EL (cell line): ENCODE measurements around the gene TNFRSF12A.
"Not testable (repeated sequence)": the region's sequence is repeated elsewhere in the genome, so short reads cannot be mapped to it uniquely, and the experiment has no call there.

Experiments used
- DNase-seq: peaks from one replicate; pipeline ENCODE4 v3.0.0-alpha.2; 2016

The TNFRSF12A gene

GRCh38 chr16:3051494-3051893 lies 31.3 kb downstream of the TNFRSF12A start:
- no peak for DNase-seq

GRCh38 chr16:3052571-3053329 lies 32.6 kb downstream of the TNFRSF12A start:
- DNase-seq, result not testable (repeated sequence)

GRCh38 chr16:3053330-3053710 lies 33.2 kb downstream of the TNFRSF12A start:
- DNase-seq, result not testable (repeated sequence)

GRCh38 chr16:3054965-3055733 lies 35.0 kb downstream of the TNFRSF12A start:
- DNase-seq, result no peak

- DNase-seq, result not testable (repeated sequence)
These were observed 35.6 kb downstream of the TNFRSF12A start for GRCh38 chr16:3055734-3056115.

- DNase-seq, result no peak
These were observed 36.4 kb downstream of the TNFRSF12A start for GRCh38 chr16:3056336-3057180.

GRCh38 chr16:3057181-3058138 lies 37.3 kb downstream of the TNFRSF12A start:
- DNase-seq, result no peak

GRCh38 chr16:3058139-3059030 lies 38.2 kb downstream of the TNFRSF12A start:
- peak; percentile 41 for DNase-seq

GRCh38 chr16:3059041-3059722 lies 39.0 kb downstream of the TNFRSF12A start:
- DNase-seq, result peak; percentile 92

- DNase-seq, result no peak
These were observed 39.6 kb downstream of the TNFRSF12A start for GRCh38 chr16:3059723-3060242.

GRCh38 chr16:3060339-3061127 lies 40.4 kb downstream of the TNFRSF12A start:
- no peak for DNase-seq

GRCh38 chr16:3062553-3062952 lies 42.4 kb downstream of the TNFRSF12A start:
- DNase-seq, result no peak

GRCh38 chr16:3063625-3064386 lies 43.6 kb downstream of the TNFRSF12A start:
- DNase-seq, result no peak

GRCh38 chr16:3065069-3065741 lies 45.0 kb downstream of the TNFRSF12A start, which contains the start of gene IL32:
Gene IL32, plus strand, starts transcription at chr16:3065640. Its CDS starts 172 bp downstream, at chr16:3065812.
- DNase-seq, result peak; percentile 84

- no peak for DNase-seq
These were observed 45.7 kb downstream of the TNFRSF12A start for GRCh38 chr16:3065742-3066439.

GRCh38 chr16:3066440-3066748 lies 46.2 kb downstream of the TNFRSF12A start:
- DNase-seq, result no peak

GRCh38 chr16:3068487-3068886 lies 48.3 kb downstream of the TNFRSF12A start:
- no peak for DNase-seq
